GM19438 (cell line): ENCODE results near the gene PBX1.

Source experiments
- ATAC-seq: cut with Tn5 transposase; IDR thresholded peaks from one replicate; pipeline ENCODE4 v1.9.1; 2021; ENCODE audit warnings: low read depth; ENCODE audit not compliant: unreplicated experiment

Gene PBX1

GRCh38 chr1:164790081-164790480 lies 231.1 kb downstream of the PBX1 start:
- ATAC-seq: no peak

DNA sequence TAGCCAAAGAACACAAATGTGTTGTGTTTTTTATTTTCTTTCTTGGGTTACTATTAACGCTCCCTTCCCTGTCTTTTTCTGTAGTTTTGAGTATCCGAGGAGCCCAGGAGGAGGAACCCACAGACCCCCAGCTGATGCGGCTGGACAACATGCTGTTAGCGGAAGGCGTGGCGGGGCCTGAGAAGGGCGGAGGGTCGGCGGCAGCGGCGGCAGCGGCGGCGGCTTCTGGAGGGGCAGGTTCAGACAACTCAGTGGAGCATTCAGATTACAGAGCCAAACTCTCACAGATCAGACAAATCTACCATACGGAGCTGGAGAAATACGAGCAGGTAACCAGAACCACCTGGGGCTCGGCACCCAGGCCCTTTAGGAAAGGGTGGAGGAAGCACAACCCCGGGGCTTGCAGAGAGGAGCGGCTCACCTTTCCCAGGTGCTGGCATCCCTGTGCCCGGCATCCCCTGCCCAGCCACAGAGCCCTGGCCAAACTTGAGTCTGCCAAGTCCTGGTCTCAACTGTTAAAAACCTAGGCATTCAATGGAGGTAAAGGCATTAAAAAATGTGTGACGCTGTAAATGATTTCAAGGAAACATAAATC lies 233.5 kb downstream of the PBX1 start:
- ATAC-seq: no peak

DNA sequence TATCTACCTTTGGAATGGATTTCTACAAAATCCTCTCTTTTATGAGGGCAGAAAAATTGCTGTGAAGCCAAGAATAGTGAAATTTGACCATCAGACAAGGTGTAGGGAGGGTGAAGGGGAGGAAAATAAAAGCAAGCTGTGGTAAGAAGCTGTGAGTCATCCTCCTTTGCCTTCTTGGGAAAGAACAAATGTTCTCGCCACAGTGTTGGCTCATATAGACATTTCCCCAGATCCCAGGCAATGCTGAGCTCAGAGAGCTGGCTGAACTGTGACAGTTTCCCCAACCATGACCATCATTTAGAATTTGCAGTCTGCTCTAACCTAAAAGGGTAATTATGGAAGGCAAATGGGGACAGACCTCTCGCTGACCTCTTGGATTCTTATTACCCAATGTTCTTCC lies 235.4 kb downstream of the PBX1 start:
- ATAC-seq: no peak

GRCh38 chr1:164796916-164797315 lies 237.9 kb downstream of the PBX1 start:
- no peak for ATAC-seq

- ATAC-seq: no peak
Measured at GRCh38 chr1:164801246-164801731, 242.3 kb downstream of the PBX1 start.

GRCh38 chr1:164801791-164802502 lies 243.0 kb downstream of the PBX1 start:
- no peak for ATAC-seq

DNA sequence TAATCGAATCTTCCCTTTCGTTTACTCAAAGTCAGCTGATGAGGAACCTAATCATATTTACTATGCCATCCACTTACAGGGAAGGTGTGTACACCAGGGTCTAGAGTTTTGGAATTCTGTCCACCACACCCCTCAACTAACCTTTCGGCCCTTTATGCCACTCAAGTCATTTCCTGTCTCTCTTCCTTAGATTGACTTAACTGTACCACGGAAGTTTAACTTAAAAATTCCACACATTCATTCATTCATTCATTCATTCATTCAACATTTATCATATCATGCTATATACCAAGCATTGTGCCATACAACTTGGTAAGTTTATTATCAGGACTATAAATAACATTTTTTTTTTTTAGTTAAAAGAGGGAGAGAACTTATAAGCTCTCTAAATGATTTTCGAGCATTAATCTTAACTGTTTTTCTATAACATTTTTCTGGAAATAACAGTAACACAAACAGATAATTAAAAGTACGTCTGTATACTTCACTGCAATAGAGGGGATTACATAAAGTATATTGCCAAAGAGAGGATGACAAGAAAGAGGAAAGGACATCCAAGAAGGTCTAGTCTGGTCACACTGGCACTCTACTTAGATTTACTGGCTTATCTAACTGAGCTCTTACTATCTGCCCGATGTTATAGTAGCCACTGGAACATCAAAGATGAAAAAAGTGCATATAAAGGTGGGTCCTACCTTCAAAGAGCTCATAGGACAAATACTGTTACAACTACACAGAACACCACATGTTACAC lies 243.7 kb downstream of the PBX1 start:
- no peak for ATAC-seq

- no peak for ATAC-seq
Measured at GRCh38 chr1:164803366-164803765, 244.4 kb downstream of the PBX1 start.

DNA sequence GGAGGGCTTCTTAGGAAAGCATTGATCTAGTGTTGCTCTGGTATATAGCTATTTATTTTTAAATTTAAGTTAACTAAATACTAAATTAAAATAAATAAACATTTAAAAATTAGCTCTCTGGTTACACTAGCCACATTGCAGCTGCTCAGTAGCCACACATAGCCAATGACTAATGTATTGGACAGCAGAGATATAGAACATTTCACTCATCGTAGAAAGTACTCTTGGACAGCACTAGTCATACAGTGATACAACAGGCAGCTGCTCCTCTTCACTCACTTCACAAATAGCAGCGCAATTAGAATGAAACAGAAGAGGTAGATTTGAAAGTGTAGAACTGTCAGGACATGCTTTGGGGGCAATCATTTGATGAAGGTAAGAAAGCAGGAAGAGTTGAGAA lies 245.4 kb downstream of the PBX1 start:
- ATAC-seq: no peak

DNA sequence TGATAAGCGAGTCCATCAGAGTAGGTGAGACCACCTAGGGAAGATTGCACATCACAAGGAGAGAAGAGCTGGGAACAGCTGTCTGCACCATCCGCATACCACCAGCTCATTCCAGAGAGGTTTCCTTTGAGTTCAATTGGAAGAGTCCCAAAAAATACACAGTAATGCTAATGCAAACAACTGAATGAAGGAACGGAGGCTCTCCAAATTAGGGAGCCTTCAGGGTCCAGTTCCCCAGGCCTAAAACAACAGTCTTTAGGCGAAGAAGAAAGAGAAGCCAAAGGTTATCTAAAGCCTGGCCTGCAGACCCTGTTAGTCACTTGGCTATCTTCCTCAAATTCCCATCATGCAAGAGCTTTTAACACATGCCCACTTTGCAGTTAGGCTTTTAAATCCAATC lies 246.4 kb downstream of the PBX1 start:
- ATAC-seq: no peak

GRCh38 chr1:164806531-164806930 lies 247.5 kb downstream of the PBX1 start:
- no peak for ATAC-seq

DNA sequence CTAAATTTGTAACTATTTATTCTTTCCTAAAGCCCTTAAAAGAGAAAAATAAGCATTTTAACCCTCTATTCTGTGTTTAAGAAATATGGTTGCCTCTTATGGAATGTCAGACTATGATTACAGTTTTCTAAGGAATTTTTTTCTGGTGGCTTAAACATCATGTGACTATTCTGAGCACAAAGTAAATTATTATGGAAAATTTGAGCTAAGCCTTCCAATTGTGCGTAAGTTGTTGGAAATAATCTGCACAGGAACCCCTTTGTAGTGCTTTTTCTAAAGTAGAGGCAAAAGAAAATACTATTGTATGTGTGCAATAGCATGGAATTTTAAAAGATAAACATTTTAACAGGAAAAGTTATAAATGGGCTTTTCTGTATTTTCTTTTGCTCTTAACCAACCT lies 254.8 kb downstream of the PBX1 start:
- ATAC-seq: no peak

- ATAC-seq: no peak
Measured at GRCh38 chr1:164821648-164822047, 262.7 kb downstream of the PBX1 start.

DNA sequence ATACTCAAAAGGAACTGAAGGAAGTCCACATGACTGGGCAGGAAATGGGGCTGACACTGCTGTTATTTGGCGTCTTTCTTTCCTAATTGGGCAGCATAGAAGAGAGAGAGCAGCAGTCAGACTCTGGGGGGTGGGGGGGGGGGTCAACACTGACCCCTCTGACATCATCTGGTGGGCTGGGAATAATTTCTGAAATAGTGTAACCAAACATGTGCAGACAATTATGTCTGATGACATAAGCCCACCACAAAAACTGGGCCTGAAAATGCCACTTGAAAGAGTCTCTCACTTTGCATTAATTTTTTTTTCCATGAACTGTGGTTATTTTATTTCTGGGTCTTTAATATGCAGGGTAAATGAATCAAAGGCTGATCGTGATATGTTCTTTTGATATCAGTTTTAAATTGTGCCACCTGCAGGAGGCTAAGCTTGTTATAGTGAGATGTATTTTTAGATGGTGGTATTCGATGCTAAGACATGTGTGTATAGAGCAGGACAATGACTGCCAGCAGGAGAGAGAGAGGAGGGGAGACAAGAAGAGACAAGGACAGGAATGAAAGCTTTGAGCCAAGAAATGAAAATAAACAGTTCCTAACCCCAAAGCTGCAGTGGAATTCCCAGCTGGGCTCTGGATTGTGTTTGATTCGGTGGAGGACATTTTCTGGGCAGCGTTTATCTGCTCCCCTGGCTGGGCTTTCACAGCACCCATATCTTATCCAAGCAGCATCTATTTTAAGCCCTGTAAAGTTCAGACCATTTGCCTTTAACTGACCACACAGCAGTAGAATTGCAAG lies 264.7 kb downstream of the PBX1 start:
- ATAC-seq: no peak

- no peak for ATAC-seq
Measured at GRCh38 chr1:164824542-164824941, 265.6 kb downstream of the PBX1 start.

- ATAC-seq: no peak
Measured at GRCh38 chr1:164830628-164831027, 271.6 kb downstream of the PBX1 start.

GRCh38 chr1:164834641-164835040 lies 275.7 kb downstream of the PBX1 start:
- no peak for ATAC-seq

- ATAC-seq: no peak
Measured at GRCh38 chr1:164836614-164837018, 277.6 kb downstream of the PBX1 start.

- ATAC-seq: no peak
Measured at GRCh38 chr1:164838786-164839185, 279.8 kb downstream of the PBX1 start.

GRCh38 chr1:164840936-164841335 lies 282.0 kb downstream of the PBX1 start:
- ATAC-seq: no peak
